ENCODE data around the gene RAD51B. TPM values are rescaled to one million over a fixed set of nuclear protein-coding genes. Genes with fewer than 3 reads are reported as not detected.

RAD51B gene
- total RNA-seq, 6 experiments from 2014 or later: 2.7 to 5.8 (median 4.3) TPM

- Histone ChIP-seq H3K27me3 (no peaks in the 10 kb centered on the region), H3K27ac (no peak overlapping the region), H3K36me3 (no peaks in the 10 kb centered on the region), H3K4me3 (no peak overlapping the region), H3K4me1 (peaks cover 0 to 5% (median 1%) of the 10 kb centered on the region in 4 donors), H3K9me3 (no peaks in the 10 kb centered on the region)
- 85% methylated on average over 5 of the region's 5 CpGs for WGBS (ENCODE audit: insufficient coverage, low coverage, low lambda C conversion rate, missing lambda C conversion rate)
- intact Hi-C loops (cut with DNase I): no loop called here
- TF ChIP-seq CTCF (IDR thresholded peaks at IDR 0.05) (no peak), POLR2A (IDR thresholded peaks at IDR 0.05) (no peak)
- DNase-seq: no peak
- ATAC-seq: no peak
Measured at GRCh38 chr14:68492381-68493151, 673.0 kb downstream of the RAD51B start.

- 94% methylated on average over 9 of the region's 9 CpGs for WGBS (ENCODE audit: insufficient coverage, low coverage, low lambda C conversion rate, missing lambda C conversion rate)
- TF ChIP-seq POLR2A (IDR thresholded peaks at IDR 0.05): no peak
- no peak for TF ChIP-seq CTCF (IDR thresholded peaks at IDR 0.05)
- intact Hi-C loops (cut with DNase I): no loop called here
- Histone ChIP-seq H3K4me1 (no peaks in the 10 kb centered on the region), H3K4me3 (no peak overlapping the region), H3K27me3 (no peaks in the 10 kb centered on the region), H3K27ac (no peak overlapping the region), H3K9me3 (no peaks in the 10 kb centered on the region), H3K36me3 (no peaks in the 10 kb centered on the region)
- ATAC-seq (no peak), DNase-seq (no peak)
Measured at GRCh38 chr14:68493152-68493911, 673.8 kb downstream of the RAD51B start.

GRCh38 chr14:68495101-68496039, 675.8 kb downstream of the RAD51B start:
- DNase-seq: no peak
- no peak overlapping the region for H3K4me3 ChIP-seq
- H3K27ac ChIP-seq: no peak overlapping the region
- H3K9me3 ChIP-seq: no peaks in the 10 kb centered on the region
- no peaks in the 10 kb centered on the region for H3K27me3 ChIP-seq
- no peak for TF ChIP-seq CTCF (IDR thresholded peaks at IDR 0.05)
- TF ChIP-seq POLR2A (IDR thresholded peaks at IDR 0.05): no peak
- ATAC-seq: peak; percentile 40 to 57 (median 43)
- H3K36me3 ChIP-seq: no peaks in the 10 kb centered on the region
- no peaks in the 10 kb centered on the region for H3K4me1 ChIP-seq
- intact Hi-C loops (cut with DNase I): no loop called here
- 68% methylated on average over 10 of the region's 14 CpGs for WGBS (ENCODE audit: insufficient coverage, low coverage, low lambda C conversion rate, missing lambda C conversion rate)

- TF ChIP-seq CTCF (IDR thresholded peaks at IDR 0.05): no peak
- TF ChIP-seq POLR2A (IDR thresholded peaks at IDR 0.05): no peak
- no peak for DNase-seq
- no peak overlapping the region for H3K4me3 ChIP-seq
- H3K27me3 ChIP-seq: no peaks in the 10 kb centered on the region
- intact Hi-C loops (cut with DNase I): no loop called here
- no peaks in the 10 kb centered on the region for H3K4me1 ChIP-seq
- no peaks in the 10 kb centered on the region for H3K9me3 ChIP-seq
- no peaks in the 10 kb centered on the region for H3K36me3 ChIP-seq
- no peak for ATAC-seq
- no peak overlapping the region for H3K27ac ChIP-seq
- WGBS (ENCODE audit: insufficient coverage, low coverage, low lambda C conversion rate, missing lambda C conversion rate): 47% methylated on average over 2 of the region's 2 CpGs
Measured at GRCh38 chr14:68497011-68497410, 677.4 kb downstream of the RAD51B start.
